ENCODE data around the gene SPRN. TPM values are rescaled to one million over a fixed set of nuclear protein-coding genes. Genes with fewer than 3 reads are reported as not detected.

Gene SPRN
- total RNA-seq, 1 donor: under 0.01 TPM

GRCh38 chr10:133459454-133460207 is 35.2 kb upstream of the SPRN start:
- Histone ChIP-seq H3K27me3 (ENCODE audit: insufficient read depth, low read length) (no peaks in the 10 kb centered on the region), H3K9me3 (ENCODE audit: low read depth, low read length) (no peaks in the 10 kb centered on the region), H3K4me1 (ENCODE audit: insufficient read depth, low read length) (no peaks in the 10 kb centered on the region), H3K4me3 (ENCODE audit: low read length) (no peak overlapping the region)

GRCh38 chr10:133458710-133459453 is 34.5 kb upstream of the SPRN start:
- Histone ChIP-seq H3K4me3 (ENCODE audit: low read length) (no peak overlapping the region), H3K4me1 (ENCODE audit: insufficient read depth, low read length) (no peaks in the 10 kb centered on the region), H3K9me3 (ENCODE audit: low read depth, low read length) (no peaks in the 10 kb centered on the region), H3K27me3 (ENCODE audit: insufficient read depth, low read length) (no peaks in the 10 kb centered on the region)

DNA sequence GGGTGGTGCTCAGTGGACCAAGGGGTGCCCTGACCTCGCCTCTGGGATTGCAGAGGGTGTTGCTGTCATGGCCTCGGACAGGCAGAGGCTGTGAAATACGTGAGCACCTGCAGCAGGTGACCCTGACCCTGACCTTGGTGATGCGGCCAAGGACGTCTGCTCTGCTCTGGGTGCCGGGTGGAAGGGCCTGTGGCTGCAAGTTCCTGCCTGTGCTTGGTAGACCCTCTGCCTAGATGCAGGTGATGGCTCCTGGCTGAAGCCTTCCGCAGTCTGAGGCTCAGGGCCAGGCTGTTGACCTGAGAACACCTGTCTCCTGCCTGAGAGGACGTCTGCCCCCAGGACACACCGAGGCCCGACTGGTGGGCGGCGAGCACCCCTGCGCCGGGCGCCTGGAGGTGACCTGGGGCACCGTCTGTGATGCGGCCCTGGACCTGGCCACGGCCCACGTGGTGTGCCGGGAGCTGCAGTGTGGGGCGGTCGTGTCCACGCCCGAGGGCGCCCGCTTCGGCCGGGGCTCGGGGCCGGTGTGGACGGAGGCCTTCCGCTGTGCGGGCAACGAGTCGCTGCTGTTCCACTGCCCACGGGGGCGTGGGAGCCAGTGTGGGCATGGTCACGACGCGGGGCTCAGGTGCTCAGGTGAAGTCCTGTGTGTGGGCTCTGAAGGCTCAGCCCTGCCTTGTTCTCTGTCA is 33.7 kb upstream of the SPRN start:
- Histone ChIP-seq H3K27me3 (ENCODE audit: insufficient read depth, low read length) (no peaks in the 10 kb centered on the region), H3K4me1 (ENCODE audit: insufficient read depth, low read length) (no peaks in the 10 kb centered on the region), H3K9me3 (ENCODE audit: low read depth, low read length) (no peaks in the 10 kb centered on the region), H3K4me3 (ENCODE audit: low read length) (no peak overlapping the region)

DNA sequence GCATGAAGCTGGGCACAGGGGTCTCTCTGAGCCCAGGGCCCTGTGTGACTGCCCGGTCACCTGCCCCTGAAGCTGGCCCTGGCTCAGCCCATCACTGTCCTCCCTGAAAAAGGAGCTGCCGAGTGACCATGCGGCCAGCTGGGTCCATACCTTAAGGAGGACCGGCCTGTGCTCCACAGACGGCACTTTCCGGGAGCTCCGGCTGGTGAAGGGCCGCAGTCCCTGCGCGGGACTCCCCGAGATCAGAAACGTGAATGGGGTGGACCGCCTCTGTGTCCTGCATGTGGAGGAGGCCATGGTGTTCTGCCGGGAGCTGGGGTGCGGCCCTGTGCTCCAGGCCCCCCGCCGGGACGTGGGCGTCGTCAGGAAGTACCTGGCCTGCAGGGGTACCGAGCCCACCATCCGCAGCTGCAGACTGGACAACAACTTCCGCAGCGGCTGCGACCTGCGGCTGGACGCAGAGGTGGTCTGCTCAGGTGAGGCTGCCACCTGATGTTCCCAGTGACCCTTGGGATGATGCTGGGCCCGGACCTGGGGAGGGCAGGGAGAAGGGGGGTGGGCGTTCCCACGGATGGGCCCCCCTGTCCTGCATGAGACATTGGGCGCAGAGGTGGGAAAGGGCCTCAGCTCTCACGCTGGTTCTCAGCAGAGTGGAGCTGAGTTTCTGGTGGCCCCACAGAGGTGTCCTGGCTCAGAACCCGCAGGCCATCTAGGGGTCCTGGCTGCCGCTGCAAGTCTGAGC is 32.8 kb upstream of the SPRN start:
- Histone ChIP-seq H3K4me3 (ENCODE audit: low read length) (no peak overlapping the region), H3K9me3 (ENCODE audit: low read depth, low read length) (no peaks in the 10 kb centered on the region), H3K27me3 (ENCODE audit: insufficient read depth, low read length) (no peaks in the 10 kb centered on the region), H3K4me1 (ENCODE audit: insufficient read depth, low read length) (no peaks in the 10 kb centered on the region)

- no peak overlapping the region for H3K4me3 ChIP-seq (ENCODE audit: low read length)
Measured at GRCh38 chr10:133456041-133456951, 31.9 kb upstream of the SPRN start.

GRCh38 chr10:133455611-133456031 is 31.2 kb upstream of the SPRN start:
- H3K27me3 ChIP-seq (ENCODE audit: insufficient read depth, low read length): no peaks in the 10 kb centered on the region
- H3K4me3 ChIP-seq (ENCODE audit: low read length): no peak overlapping the region
- H3K4me1 ChIP-seq (ENCODE audit: insufficient read depth, low read length): no peaks in the 10 kb centered on the region

More at GRCh38 chr10:133456041-133456951, 31.9 kb upstream of the SPRN start:
- H3K9me3 ChIP-seq (ENCODE audit: low read depth, low read length): no peaks in the 10 kb centered on the region
- no peaks in the 10 kb centered on the region for H3K4me1 ChIP-seq (ENCODE audit: insufficient read depth, low read length)
- no peaks in the 10 kb centered on the region for H3K27me3 ChIP-seq (ENCODE audit: insufficient read depth, low read length)

GRCh38 chr10:133455196-133455595 is 30.8 kb upstream of the SPRN start:
- Histone ChIP-seq H3K9me3 (ENCODE audit: low read depth, low read length) (no peaks in the 10 kb centered on the region), H3K4me1 (ENCODE audit: insufficient read depth, low read length) (no peaks in the 10 kb centered on the region), H3K27me3 (ENCODE audit: insufficient read depth, low read length) (no peaks in the 10 kb centered on the region), H3K4me3 (ENCODE audit: low read length) (no peak overlapping the region)

More at GRCh38 chr10:133455611-133456031, 31.2 kb upstream of the SPRN start:
- H3K9me3 ChIP-seq (ENCODE audit: low read depth, low read length): no peaks in the 10 kb centered on the region

DNA sequence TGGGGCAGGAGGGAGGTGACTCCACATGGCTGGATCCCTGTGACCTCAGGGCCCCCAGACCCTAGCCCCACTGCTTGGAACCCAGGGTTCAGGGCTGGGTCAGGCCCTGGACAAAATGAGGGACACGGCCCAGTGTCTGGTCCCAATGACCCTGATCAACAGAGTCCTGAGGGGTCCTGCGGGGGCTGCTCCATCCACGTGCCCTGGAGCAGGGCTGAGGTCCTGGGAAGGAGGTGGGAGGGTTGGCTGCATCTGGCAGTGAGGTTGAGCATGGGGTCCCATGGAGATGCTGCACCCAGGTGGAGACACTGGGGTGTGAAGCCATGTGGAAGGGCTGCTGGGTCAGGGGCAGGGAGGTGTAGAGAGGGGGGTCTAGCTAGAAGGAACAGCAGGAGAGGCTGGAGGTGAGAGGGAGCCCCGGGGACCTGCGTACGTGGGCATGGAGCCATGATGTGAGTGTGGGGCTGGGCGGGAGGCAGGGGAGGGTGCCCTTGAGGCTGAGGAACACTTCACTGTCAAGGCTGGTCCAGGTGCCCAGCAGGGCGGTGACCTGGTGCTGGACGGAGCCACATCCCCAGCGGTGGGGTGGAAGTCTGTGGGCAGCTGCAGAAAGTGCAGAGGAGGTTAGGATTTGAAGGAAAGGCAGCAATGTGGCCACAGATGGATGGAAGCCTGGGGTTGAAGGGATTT is 29.9 kb upstream of the SPRN start:
- Histone ChIP-seq H3K9me3 (ENCODE audit: low read depth, low read length) (peaks cover 2% of the 10 kb centered on the region), H3K27me3 (ENCODE audit: insufficient read depth, low read length) (no peaks in the 10 kb centered on the region), H3K4me1 (ENCODE audit: insufficient read depth, low read length) (no peaks in the 10 kb centered on the region), H3K4me3 (ENCODE audit: low read length) (no peak overlapping the region)

GRCh38 chr10:133453516-133454203 is 29.2 kb upstream of the SPRN start, which contains the start of gene SCART1:
Gene SCART1 (plus strand): TSS chr10:133453945. CDS start chr10:133453998, 53 bp downstream.
- H3K9me3 ChIP-seq (ENCODE audit: low read depth, low read length): peaks cover 9% of the 10 kb centered on the region
- no peaks in the 10 kb centered on the region for H3K4me1 ChIP-seq (ENCODE audit: insufficient read depth, low read length)
- H3K4me3 ChIP-seq (ENCODE audit: low read length): no peak within 1 kb of the TSS
- H3K27me3 ChIP-seq (ENCODE audit: insufficient read depth, low read length): no peaks in the 10 kb centered on the region

- Histone ChIP-seq H3K9me3 (ENCODE audit: low read depth, low read length) (peaks cover 21% of the 10 kb centered on the region), H3K27me3 (ENCODE audit: insufficient read depth, low read length) (no peaks in the 10 kb centered on the region), H3K4me1 (ENCODE audit: insufficient read depth, low read length) (no peaks in the 10 kb centered on the region), H3K4me3 (ENCODE audit: low read length) (no peak overlapping the region)
Measured at GRCh38 chr10:133452453-133452852, 28.0 kb upstream of the SPRN start.

DNA sequence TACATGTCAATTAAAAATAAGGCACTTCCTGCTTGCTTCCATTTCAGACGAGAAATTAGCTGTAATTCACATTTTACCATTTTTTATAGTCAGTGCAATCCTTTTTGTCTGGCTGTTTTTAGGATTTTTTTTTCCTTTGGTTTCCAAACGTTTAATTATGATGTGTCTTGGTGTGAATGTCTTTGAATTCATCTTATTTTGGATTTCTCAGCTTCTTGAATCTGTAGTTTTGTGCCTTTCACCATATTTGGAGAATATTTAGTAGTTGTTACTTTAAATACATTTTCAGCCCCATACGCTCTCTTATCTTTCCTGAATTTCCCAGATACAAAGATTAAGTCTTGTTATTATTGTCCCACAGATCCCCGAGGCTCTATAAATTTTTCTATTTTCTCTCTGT is 26.9 kb upstream of the SPRN start:
- Histone ChIP-seq H3K4me3 (ENCODE audit: low read length) (no peak overlapping the region), H3K27me3 (ENCODE audit: insufficient read depth, low read length) (no peaks in the 10 kb centered on the region), H3K4me1 (ENCODE audit: insufficient read depth, low read length) (no peaks in the 10 kb centered on the region), H3K9me3 (ENCODE audit: low read depth, low read length) (peaks cover 22% of the 10 kb centered on the region)

- Histone ChIP-seq H3K27me3 (ENCODE audit: insufficient read depth, low read length) (no peaks in the 10 kb centered on the region), H3K4me3 (ENCODE audit: low read length) (no peak overlapping the region), H3K4me1 (ENCODE audit: insufficient read depth, low read length) (no peaks in the 10 kb centered on the region), H3K9me3 (ENCODE audit: low read depth, low read length) (peaks cover 22% of the 10 kb centered on the region)
Measured at GRCh38 chr10:133448120-133448519, 23.7 kb upstream of the SPRN start.

DNA sequence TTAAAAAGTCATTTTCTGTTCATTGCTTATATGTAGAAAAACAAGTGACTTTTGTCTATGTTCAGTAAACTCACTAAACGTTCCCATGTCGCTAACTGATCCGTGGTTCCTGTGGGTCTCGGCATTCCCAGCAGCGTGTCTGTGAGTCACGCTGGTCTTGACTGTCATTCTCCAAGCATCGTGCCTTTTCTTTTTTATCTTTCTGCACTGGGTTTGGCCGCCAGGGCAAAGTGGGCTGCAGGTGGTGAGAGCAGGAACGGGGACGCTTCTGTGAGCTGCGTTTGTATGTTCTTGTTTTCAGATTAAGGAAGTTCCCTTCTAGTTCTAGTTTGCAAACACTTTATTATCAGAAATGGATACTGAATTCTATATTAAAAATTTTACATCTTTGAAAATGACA is 22.6 kb upstream of the SPRN start:
- Histone ChIP-seq H3K9me3 (ENCODE audit: low read depth, low read length) (peaks cover 22% of the 10 kb centered on the region), H3K4me1 (ENCODE audit: insufficient read depth, low read length) (peaks cover 9% of the 10 kb centered on the region), H3K27me3 (ENCODE audit: insufficient read depth, low read length) (no peaks in the 10 kb centered on the region), H3K4me3 (ENCODE audit: low read length) (no peak overlapping the region)

Data from mononuclear cell (primary cell).